ENCODE results near the gene SMIM11. TPM values are rescaled to one million over a fixed set of nuclear protein-coding genes. Genes with fewer than 3 reads are reported as not detected.

Gene SMIM11
- total RNA-seq, 4 donors from 2014 or later: 0.49 to 11.9 (median 4.0) TPM

- TF ChIP-seq POLR2A (IDR thresholded peaks at IDR 0.05): no peak
- no peak for TF ChIP-seq CTCF (IDR thresholded peaks at IDR 0.05)
- intact Hi-C loops (cut with DNase I): no loop called here
- Histone ChIP-seq H3K36me3 (no peaks in the 10 kb centered on the region), H3K9me3 (no peaks in the 10 kb centered on the region), H3K4me1 (no peaks in the 10 kb centered on the region), H3K4me3 (no peak overlapping the region), H3K27me3 (peaks cover 0 to 6% (median 0%) of the 10 kb centered on the region in 4 donors), H3K27ac (no peak overlapping the region)
- 79 to 83% methylated on average over 6 of the region's 6 CpGs for WGBS, 2 donors
- DNase-seq: no peak
Measured at GRCh38 chr21:34353182-34353581, 22.1 kb upstream of the SMIM11 start.

- WGBS, 2 donors: 73 to 76% methylated on average over 4 of the region's 4 CpGs
- TF ChIP-seq CTCF (IDR thresholded peaks at IDR 0.05) (no peak), POLR2A (IDR thresholded peaks at IDR 0.05) (no peak)
Measured at GRCh38 chr21:34354836-34355235, 20.5 kb upstream of the SMIM11 start.

GRCh38 chr21:34355570-34355969, 19.7 kb upstream of the SMIM11 start:
- DNase-seq: no peak
- H3K36me3 ChIP-seq: no peaks in the 10 kb centered on the region
- H3K27me3 ChIP-seq: no peaks in the 10 kb centered on the region
- WGBS, 2 donors: 94 to 100% methylated on average over 5 of the region's 5 CpGs
- H3K9me3 ChIP-seq: no peaks in the 10 kb centered on the region
- no peak for TF ChIP-seq CTCF (IDR thresholded peaks at IDR 0.05)
- no peaks in the 10 kb centered on the region for H3K4me1 ChIP-seq
- intact Hi-C loops (cut with DNase I): no loop called here
- no peak overlapping the region for H3K4me3 ChIP-seq
- no peak overlapping the region for H3K27ac ChIP-seq

More at GRCh38 chr21:34354836-34355235, 20.5 kb upstream of the SMIM11 start:
- no peak overlapping the region for H3K4me3 ChIP-seq
- intact Hi-C loops (cut with DNase I): no loop called here
- DNase-seq: no peak
- H3K36me3 ChIP-seq: no peaks in the 10 kb centered on the region
- H3K4me1 ChIP-seq: no peaks in the 10 kb centered on the region
- H3K27ac ChIP-seq: no peak overlapping the region
- H3K9me3 ChIP-seq: no peaks in the 10 kb centered on the region
- no peaks in the 10 kb centered on the region for H3K27me3 ChIP-seq

GRCh38 chr21:34357889-34358288, 17.4 kb upstream of the SMIM11 start:
- no peak overlapping the region for H3K27ac ChIP-seq
- H3K36me3 ChIP-seq: no peaks in the 10 kb centered on the region
- H3K4me3 ChIP-seq: no peak overlapping the region
- peaks cover 0 to 8% (median 0%) of the 10 kb centered on the region in 4 donors for H3K27me3 ChIP-seq
- no peak for DNase-seq
- H3K9me3 ChIP-seq: no peaks in the 10 kb centered on the region
- intact Hi-C loops (cut with DNase I): no loop called here
- peaks cover 0 to 9% (median 0%) of the 10 kb centered on the region in 3 donors for H3K4me1 ChIP-seq
- TF ChIP-seq POLR2A (IDR thresholded peaks at IDR 0.05): no peak
- no peak for TF ChIP-seq CTCF (IDR thresholded peaks at IDR 0.05)
- WGBS, 2 donors: 60 to 100% methylated on average over 1 of the region's 2 CpGs

- 95 to 100% methylated on average over 1 of the region's 1 CpG for WGBS, 2 donors
- Histone ChIP-seq H3K4me3 (no peak overlapping the region), H3K36me3 (no peaks in the 10 kb centered on the region), H3K27me3 (peaks cover 0 to 8% (median 0%) of the 10 kb centered on the region in 4 donors), H3K27ac (no peak overlapping the region), H3K4me1 (peaks cover 0 to 9% (median 0%) of the 10 kb centered on the region in 3 donors), H3K9me3 (no peaks in the 10 kb centered on the region)
- no peak for DNase-seq
- intact Hi-C loops (cut with DNase I): no loop called here
- TF ChIP-seq POLR2A (IDR thresholded peaks at IDR 0.05) (no peak), CTCF (IDR thresholded peaks at IDR 0.05) (no peak)
Measured at GRCh38 chr21:34358866-34359265, 16.4 kb upstream of the SMIM11 start.

Data from esophagus squamous epithelium (tissue), 5 donors.